ENCODE data around the gene IST1. TPM values are rescaled to one million over a fixed set of nuclear protein-coding genes. Genes with fewer than 3 reads are reported as not detected.

IST1 gene
- total and polyA plus RNA-seq, 2 donors (not counting 1 experiment from before 2014, with no cell fraction given) = 139 to 221 TPM

DNA sequence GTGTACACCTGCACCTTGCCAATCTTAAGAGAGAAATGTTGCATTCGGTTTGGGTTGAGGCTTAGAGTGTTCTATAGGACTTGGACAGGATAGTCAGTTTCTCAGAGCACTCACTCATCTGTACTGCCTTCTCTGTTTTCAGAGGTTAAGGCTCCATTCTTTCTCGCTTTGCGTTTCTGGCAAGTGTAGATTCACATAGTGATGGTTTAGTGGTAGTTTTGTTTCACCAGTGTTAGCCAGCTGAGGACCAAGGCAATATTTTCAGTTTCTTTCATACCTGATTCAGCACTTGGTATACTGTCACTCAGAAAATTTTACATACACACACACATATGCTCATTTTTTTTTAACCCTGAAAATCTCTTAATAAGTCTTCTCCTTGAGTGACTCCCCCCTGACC, 48.2 kb upstream of the IST1 start:
- H3K4me3 ChIP-seq (replicated peaks in 1 of 4; ENCODE audit: control extremely low read depth in 1 of 4, insufficient read depth in 1 of 4, low read depth in 3 of 4, low read length in 4 of 4) = peak overlapping the region; percentile 97 to 98 (median 97)
- H2AFZ ChIP-seq (ENCODE audit: low read length) = no peak overlapping the region
- H3K79me2 ChIP-seq (ENCODE audit: control insufficient read depth, insufficient read depth, low read length) = peaks cover 23% of the 10 kb centered on the region
- no peak overlapping the region for H3K9ac ChIP-seq (ENCODE audit: insufficient read depth, low read length)
- H3K27ac ChIP-seq (ENCODE audit: insufficient read depth, low read length) = no peak overlapping the region
- no peak for DNase-seq (ENCODE audit: low read depth in 2 of 2)
- H3K9me3 ChIP-seq (ENCODE audit: control insufficient read depth, insufficient read depth, low read depth, low read length) = no peaks in the 10 kb centered on the region
- H3K27me3 ChIP-seq (ENCODE audit: control insufficient read depth, insufficient read depth, low read length) = no peaks in the 10 kb centered on the region
- peaks cover 17% of the 10 kb centered on the region for H3K36me3 ChIP-seq (ENCODE audit: control insufficient read depth, insufficient read depth, low read length)
- no peaks in the 10 kb centered on the region for H4K20me1 ChIP-seq (ENCODE audit: control insufficient read depth, extremely low read depth, insufficient read depth, low read length)
- H3K4me1 ChIP-seq (ENCODE audit: control insufficient read depth, extremely low read depth, insufficient read depth, low read length) = peaks cover 6% of the 10 kb centered on the region
- TF ChIP-seq, protein P1, sequence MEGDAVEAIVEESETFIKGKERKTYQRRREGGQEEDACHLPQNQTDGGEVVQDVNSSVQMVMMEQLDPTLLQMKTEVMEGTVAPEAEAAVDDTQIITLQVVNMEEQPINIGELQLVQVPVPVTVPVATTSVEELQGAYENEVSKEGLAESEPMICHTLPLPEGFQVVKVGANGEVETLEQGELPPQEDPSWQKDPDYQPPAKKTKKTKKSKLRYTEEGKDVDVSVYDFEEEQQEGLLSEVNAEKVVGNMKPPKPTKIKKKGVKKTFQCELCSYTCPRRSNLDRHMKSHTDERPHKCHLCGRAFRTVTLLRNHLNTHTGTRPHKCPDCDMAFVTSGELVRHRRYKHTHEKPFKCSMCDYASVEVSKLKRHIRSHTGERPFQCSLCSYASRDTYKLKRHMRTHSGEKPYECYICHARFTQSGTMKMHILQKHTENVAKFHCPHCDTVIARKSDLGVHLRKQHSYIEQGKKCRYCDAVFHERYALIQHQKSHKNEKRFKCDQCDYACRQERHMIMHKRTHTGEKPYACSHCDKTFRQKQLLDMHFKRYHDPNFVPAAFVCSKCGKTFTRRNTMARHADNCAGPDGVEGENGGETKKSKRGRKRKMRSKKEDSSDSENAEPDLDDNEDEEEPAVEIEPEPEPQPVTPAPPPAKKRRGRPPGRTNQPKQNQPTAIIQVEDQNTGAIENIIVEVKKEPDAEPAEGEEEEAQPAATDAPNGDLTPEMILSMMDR (conservative IDR thresholded peaks at IDR 0.05 in 1 of 2, IDR thresholded peaks at IDR 0.05 in 1 of 2; ENCODE audit: low read depth in 1 of 2, low read length in 2 of 2) = no peak
- no peak for TF ChIP-seq EZH2 (IDR thresholded peaks at IDR 0.05; ENCODE audit: low read length, missing control alignments)
- peak overlapping the region; percentile 99 for H3K4me2 ChIP-seq (ENCODE audit: extremely low read depth, insufficient read depth, low read length)

DNA sequence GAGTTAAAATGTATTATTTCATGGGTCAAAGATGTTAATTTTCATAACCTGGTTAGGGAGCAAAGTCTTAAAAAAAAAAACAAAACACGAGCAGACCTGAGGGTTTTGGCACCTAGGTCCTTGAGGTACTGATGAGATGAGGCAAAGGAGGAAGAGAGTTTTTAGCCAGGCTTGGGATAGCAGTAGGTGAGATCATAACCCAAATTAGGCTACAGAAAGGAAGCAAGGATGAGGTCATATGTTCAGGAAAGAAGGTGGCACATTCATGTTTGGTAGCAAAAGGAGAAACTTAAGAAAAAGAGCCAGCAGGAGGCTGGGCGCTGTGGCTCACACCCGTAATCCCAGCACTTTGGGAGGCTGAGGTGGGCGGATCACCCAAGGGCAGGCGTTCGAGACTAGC, 46.7 kb upstream of the IST1 start:
- Histone ChIP-seq H3K36me3 (ENCODE audit: control insufficient read depth, insufficient read depth, low read length) (peaks cover 17% of the 10 kb centered on the region), H3K79me2 (ENCODE audit: control insufficient read depth, insufficient read depth, low read length) (peaks cover 23% of the 10 kb centered on the region), H3K27me3 (ENCODE audit: control insufficient read depth, insufficient read depth, low read length) (no peaks in the 10 kb centered on the region), H3K27ac (ENCODE audit: insufficient read depth, low read length) (no peak overlapping the region), H3K9ac (ENCODE audit: insufficient read depth, low read length) (no peak overlapping the region), H2AFZ (ENCODE audit: low read length) (no peak overlapping the region), H3K4me1 (ENCODE audit: control insufficient read depth, extremely low read depth, insufficient read depth, low read length) (peaks cover 6% of the 10 kb centered on the region), H4K20me1 (ENCODE audit: control insufficient read depth, extremely low read depth, insufficient read depth, low read length) (no peaks in the 10 kb centered on the region), H3K4me3 (replicated peaks in 1 of 4; ENCODE audit: control extremely low read depth in 1 of 4, insufficient read depth in 1 of 4, low read depth in 3 of 4, low read length in 4 of 4) (no peak overlapping the region), H3K4me2 (ENCODE audit: extremely low read depth, insufficient read depth, low read length) (no peak overlapping the region), H3K9me3 (ENCODE audit: control insufficient read depth, insufficient read depth, low read depth, low read length) (no peaks in the 10 kb centered on the region)
- DNase-seq (ENCODE audit: low read depth in 2 of 2) = no peak
- TF ChIP-seq EZH2 (IDR thresholded peaks at IDR 0.05; ENCODE audit: low read length, missing control alignments) = no peak
- TF ChIP-seq, protein P1 (conservative IDR thresholded peaks at IDR 0.05 in 1 of 2, IDR thresholded peaks at IDR 0.05 in 1 of 2; ENCODE audit: low read depth in 1 of 2, low read length in 2 of 2) = no peak

- Histone ChIP-seq H3K4me3 (replicated peaks in 1 of 4; ENCODE audit: control extremely low read depth in 1 of 4, insufficient read depth in 1 of 4, low read depth in 3 of 4, low read length in 4 of 4) (no peak overlapping the region), H3K4me1 (ENCODE audit: control insufficient read depth, extremely low read depth, insufficient read depth, low read length) (peaks cover 4% of the 10 kb centered on the region), H3K4me2 (ENCODE audit: extremely low read depth, insufficient read depth, low read length) (no peak overlapping the region), H3K27me3 (ENCODE audit: control insufficient read depth, insufficient read depth, low read length) (no peaks in the 10 kb centered on the region), H3K27ac (ENCODE audit: insufficient read depth, low read length) (no peak overlapping the region), H3K36me3 (ENCODE audit: control insufficient read depth, insufficient read depth, low read length) (peaks cover 17% of the 10 kb centered on the region), H2AFZ (ENCODE audit: low read length) (no peak overlapping the region), H4K20me1 (ENCODE audit: control insufficient read depth, extremely low read depth, insufficient read depth, low read length) (no peaks in the 10 kb centered on the region), H3K9ac (ENCODE audit: insufficient read depth, low read length) (no peak overlapping the region), H3K79me2 (ENCODE audit: control insufficient read depth, insufficient read depth, low read length) (peaks cover 15% of the 10 kb centered on the region), H3K9me3 (ENCODE audit: control insufficient read depth, insufficient read depth, low read depth, low read length) (no peaks in the 10 kb centered on the region)
- no peak for TF ChIP-seq EZH2 (IDR thresholded peaks at IDR 0.05; ENCODE audit: low read length, missing control alignments)
- TF ChIP-seq, protein P1 (conservative IDR thresholded peaks at IDR 0.05 in 1 of 2, IDR thresholded peaks at IDR 0.05 in 1 of 2; ENCODE audit: low read depth in 1 of 2, low read length in 2 of 2) = no peak
- no peak for DNase-seq (ENCODE audit: low read depth in 2 of 2)
Measured at GRCh38 chr16:71851746-71852145, 43.6 kb upstream of the IST1 start.

All from fibroblast of lung (primary cell).